Adrenal gland (tissue), 5 donors: ENCODE data around the gene RBMY1A1.
"Not testable (repeated sequence)": the region's sequence is repeated elsewhere in the genome, so short reads cannot be mapped to it uniquely, and the experiment has no call there.

Source experiments
- CTCF ChIP-seq, 6 experiments: fragments of 450-650 bp in 4 of 6; fragments of 200-600 bp in 2 of 6; sonication (generic) in 1 of 6; IDR thresholded peaks; 1 replicate in 5 of 6; 2 replicates in 1 of 6; pipeline versions ENCODE4 v1.5.1 to v1.8.0; 2016 to 2021; ENCODE audit warnings: antibody characterized with exemption in 6 of 6, mild to moderate bottlenecking in 2 of 6, moderate library complexity in 1 of 6
- POLR2A ChIP-seq, 2 donors: fragments of 450-650 bp; IDR thresholded peaks; one replicate each; pipeline ENCODE4 v1.6.1; 2017; ENCODE audit warnings: antibody characterized with exemption in 2 of 2, mild to moderate bottlenecking in 2 of 2, moderate library complexity in 1 of 2
- donor health status: DM: no; HTN: no; CAD: no.

GRCh38 chrY:21534579-21534978 is at the start of gene RBMY1A1:
- not testable (repeated sequence) for TF ChIP-seq CTCF, POLR2A (IDR thresholded peaks at IDR 0.05)
